HG03460 (cell line): ENCODE results near the gene ACTN1.

Experiments
- ATAC-seq: cut with Tn5 transposase; IDR thresholded peaks from one replicate; pipeline ENCODE4 v1.9.1; 2021; ENCODE audit not compliant: unreplicated experiment

The ACTN1 gene

GRCh38 chr14:68970038-68970612 is 9.0 kb downstream of the ACTN1 start:
- no peak for ATAC-seq

GRCh38 chr14:68969278-68970033 is 9.6 kb downstream of the ACTN1 start:
- no peak for ATAC-seq

GRCh38 chr14:68968721-68969120 is 10.4 kb downstream of the ACTN1 start:
- no peak for ATAC-seq

GRCh38 chr14:68968051-68968450 is 11.1 kb downstream of the ACTN1 start:
- no peak for ATAC-seq

GRCh38 chr14:68967459-68967940 is 11.6 kb downstream of the ACTN1 start:
- no peak for ATAC-seq

GRCh38 chr14:68966872-68967301 is 12.2 kb downstream of the ACTN1 start:
- ATAC-seq: no peak

GRCh38 chr14:68965261-68965761 is 13.8 kb downstream of the ACTN1 start:
- ATAC-seq: no peak

- ATAC-seq: no peak
Observed at GRCh38 chr14:68964300-68965093, 14.6 kb downstream of the ACTN1 start.

GRCh38 chr14:68962681-68963080 is 16.4 kb downstream of the ACTN1 start:
- no peak for ATAC-seq

- ATAC-seq: no peak
Observed at GRCh38 chr14:68961781-68962584, 17.1 kb downstream of the ACTN1 start.

GRCh38 chr14:68961361-68961760 is 17.7 kb downstream of the ACTN1 start:
- no peak for ATAC-seq

- no peak for ATAC-seq
Observed at GRCh38 chr14:68960123-68960522, 19.0 kb downstream of the ACTN1 start.

GRCh38 chr14:68959035-68959434 is 20.1 kb downstream of the ACTN1 start:
- no peak for ATAC-seq

GRCh38 chr14:68958553-68958952 is 20.5 kb downstream of the ACTN1 start:
- ATAC-seq: no peak

GRCh38 chr14:68957775-68958174 is 21.3 kb downstream of the ACTN1 start:
- ATAC-seq: no peak

GRCh38 chr14:68956724-68957123 is 22.4 kb downstream of the ACTN1 start:
- no peak for ATAC-seq

GRCh38 chr14:68955851-68956179 is 23.3 kb downstream of the ACTN1 start:
- ATAC-seq: no peak

GRCh38 chr14:68955164-68955850 is 23.8 kb downstream of the ACTN1 start:
- ATAC-seq: no peak

- ATAC-seq: no peak
Observed at GRCh38 chr14:68953196-68953555, 25.9 kb downstream of the ACTN1 start.

GRCh38 chr14:68952531-68953195 is 26.4 kb downstream of the ACTN1 start:
- no peak for ATAC-seq
